ENCODE results near the gene DNTTIP2.

Gene DNTTIP2

DNA sequence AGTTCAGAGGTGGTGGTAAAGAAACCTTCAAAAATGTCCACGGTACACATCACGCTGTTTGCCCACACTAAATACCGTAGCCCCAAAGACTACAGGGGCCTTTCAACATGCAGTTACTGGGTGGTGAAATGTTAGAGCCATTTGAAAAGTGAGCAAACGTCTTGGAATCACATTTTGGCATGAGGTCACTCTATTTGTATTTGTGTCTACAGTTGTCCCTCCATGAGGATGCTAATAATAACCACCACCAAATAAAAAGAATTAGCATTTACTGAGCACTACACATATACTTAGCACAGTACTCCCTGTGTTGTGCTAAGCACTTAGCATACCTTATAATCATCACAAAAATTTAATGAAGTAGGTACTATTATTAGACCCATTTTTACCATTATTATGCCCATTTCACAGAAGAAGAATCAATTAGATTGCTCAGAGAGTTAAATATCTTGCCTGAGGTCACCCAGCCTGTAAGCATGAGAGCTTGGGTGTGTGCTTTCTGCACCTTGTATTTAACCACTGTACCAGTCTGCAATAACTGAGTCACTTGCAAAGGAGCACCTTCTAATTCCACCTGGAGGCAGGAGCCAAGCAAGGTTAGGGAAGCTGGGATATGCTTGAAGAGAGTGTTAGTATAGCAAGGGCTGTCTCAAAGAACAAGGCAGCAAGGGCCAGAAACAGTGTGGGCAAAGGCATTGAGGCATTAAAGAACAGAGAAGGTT, 57.4 kb downstream of the DNTTIP2 start:
- no peak overlapping the region for H3K4me3 ChIP-seq (ENCODE audit: low read depth, low read length)
- TF ChIP-seq, protein P1, sequence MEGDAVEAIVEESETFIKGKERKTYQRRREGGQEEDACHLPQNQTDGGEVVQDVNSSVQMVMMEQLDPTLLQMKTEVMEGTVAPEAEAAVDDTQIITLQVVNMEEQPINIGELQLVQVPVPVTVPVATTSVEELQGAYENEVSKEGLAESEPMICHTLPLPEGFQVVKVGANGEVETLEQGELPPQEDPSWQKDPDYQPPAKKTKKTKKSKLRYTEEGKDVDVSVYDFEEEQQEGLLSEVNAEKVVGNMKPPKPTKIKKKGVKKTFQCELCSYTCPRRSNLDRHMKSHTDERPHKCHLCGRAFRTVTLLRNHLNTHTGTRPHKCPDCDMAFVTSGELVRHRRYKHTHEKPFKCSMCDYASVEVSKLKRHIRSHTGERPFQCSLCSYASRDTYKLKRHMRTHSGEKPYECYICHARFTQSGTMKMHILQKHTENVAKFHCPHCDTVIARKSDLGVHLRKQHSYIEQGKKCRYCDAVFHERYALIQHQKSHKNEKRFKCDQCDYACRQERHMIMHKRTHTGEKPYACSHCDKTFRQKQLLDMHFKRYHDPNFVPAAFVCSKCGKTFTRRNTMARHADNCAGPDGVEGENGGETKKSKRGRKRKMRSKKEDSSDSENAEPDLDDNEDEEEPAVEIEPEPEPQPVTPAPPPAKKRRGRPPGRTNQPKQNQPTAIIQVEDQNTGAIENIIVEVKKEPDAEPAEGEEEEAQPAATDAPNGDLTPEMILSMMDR (IDR thresholded peaks at IDR 0.05; ENCODE audit: insufficient read depth, low read depth, low read length, missing control alignments) = no peak
- DNase-seq (ENCODE audit: low read depth) = no peak

DNA sequence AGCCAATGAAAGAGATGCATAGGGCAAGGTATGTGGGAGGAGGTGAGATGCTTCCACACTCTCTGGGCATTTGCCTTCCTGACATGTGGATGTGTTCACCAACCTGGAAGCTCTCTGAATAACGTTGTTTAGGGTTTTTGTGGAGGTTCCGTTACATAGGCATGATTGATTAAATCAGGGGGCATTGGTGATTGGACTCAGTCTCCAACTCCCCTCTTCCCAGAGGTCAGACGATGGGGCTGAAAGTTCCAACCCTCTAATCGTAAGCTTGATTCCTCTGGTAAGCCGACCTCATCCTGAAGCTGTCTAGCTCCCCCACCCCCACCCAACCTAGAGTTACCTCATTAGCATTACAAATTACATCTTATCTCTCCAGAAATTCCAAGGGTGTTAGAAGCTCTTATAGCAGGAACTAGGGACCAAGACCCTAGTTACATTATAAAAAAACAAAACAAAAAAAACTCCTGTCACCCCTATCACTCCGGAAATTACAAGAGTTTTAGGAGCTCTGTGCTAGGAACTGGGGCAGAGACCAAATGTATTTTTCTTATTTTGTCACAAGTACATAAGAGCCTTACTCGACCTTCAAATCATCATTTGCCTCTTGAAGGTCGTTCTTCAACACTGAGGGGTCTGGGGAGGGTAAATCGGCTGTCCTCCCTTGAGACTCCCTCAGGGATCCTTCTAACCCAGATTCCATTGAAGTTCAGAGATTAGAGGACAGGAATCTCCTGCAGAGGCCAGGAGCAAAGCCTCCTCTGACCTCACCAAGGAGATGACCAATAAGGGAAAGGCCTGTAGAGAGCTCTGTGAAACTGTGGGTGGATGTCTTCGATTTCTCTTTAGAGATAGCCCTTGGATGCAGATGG, 58.2 kb downstream of the DNTTIP2 start:
- no peak for DNase-seq (ENCODE audit: low read depth)
- H3K4me3 ChIP-seq (ENCODE audit: low read depth, low read length) = no peak overlapping the region
- TF ChIP-seq, protein P1 (IDR thresholded peaks at IDR 0.05; ENCODE audit: insufficient read depth, low read depth, low read length, missing control alignments) = no peak

DNA sequence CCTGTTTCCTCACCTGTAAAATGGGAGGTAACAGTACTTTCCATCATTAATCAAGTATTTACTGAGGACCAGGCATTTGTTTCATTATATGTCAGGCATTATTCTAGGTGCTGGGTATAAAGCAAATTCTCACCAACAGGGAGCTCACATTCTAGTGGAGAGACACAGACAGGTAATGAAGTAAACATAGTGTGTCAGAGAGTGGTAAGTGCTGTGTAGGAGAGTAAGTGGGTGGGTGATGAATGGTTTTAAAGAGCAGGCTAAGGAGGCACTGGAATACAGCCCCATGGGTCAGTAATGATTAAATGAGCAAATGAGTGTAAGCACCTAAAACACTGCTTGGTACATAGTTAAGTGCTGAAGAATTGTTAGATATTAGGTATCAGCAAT, 60.4 kb downstream of the DNTTIP2 start:
- DNase-seq (ENCODE audit: low read depth) = no peak
- no peak overlapping the region for H3K4me3 ChIP-seq (ENCODE audit: low read depth, low read length)
- TF ChIP-seq, protein P1 (IDR thresholded peaks at IDR 0.05; ENCODE audit: insufficient read depth, low read depth, low read length, missing control alignments) = no peak

DNA sequence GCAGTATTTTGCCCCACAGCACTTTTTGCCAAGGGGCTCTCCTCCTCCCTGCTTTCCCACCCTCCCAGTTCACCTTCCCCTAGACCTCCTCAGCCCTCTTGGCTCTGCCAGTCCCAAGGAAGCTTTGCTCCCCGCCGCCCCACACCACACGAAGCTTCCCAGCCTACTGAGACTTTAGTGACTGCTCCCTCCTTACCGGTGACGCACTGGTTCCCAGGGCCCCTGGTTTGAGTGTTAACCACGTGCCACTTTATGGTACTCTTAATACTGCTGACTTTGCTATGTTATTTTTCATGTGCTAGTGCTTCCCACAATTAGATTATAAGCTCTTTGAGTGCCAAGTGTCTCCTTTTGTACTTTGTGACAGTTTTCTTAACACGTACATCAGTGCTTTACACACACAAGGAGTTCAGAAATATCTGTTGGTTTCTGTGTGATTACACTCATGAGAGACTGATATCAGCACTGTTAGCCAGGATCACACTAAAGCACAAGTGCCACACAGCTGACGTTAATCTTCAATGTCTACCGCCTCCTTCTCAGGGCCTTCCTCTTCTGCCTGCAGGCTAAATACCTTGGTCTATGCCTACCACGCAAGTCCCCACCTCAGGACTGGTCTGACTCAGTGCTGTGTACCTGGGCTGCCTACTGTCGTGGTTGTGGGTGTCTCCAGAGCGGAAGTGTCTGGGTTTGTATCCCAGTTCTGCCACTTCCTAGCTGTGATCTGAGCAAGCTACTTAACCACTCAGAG, 61.0 kb downstream of the DNTTIP2 start:
- no peak overlapping the region for H3K4me3 ChIP-seq (ENCODE audit: low read depth, low read length)
- no peak for DNase-seq (ENCODE audit: low read depth)
- TF ChIP-seq, protein P1 (IDR thresholded peaks at IDR 0.05; ENCODE audit: insufficient read depth, low read depth, low read length, missing control alignments) = no peak

DNA sequence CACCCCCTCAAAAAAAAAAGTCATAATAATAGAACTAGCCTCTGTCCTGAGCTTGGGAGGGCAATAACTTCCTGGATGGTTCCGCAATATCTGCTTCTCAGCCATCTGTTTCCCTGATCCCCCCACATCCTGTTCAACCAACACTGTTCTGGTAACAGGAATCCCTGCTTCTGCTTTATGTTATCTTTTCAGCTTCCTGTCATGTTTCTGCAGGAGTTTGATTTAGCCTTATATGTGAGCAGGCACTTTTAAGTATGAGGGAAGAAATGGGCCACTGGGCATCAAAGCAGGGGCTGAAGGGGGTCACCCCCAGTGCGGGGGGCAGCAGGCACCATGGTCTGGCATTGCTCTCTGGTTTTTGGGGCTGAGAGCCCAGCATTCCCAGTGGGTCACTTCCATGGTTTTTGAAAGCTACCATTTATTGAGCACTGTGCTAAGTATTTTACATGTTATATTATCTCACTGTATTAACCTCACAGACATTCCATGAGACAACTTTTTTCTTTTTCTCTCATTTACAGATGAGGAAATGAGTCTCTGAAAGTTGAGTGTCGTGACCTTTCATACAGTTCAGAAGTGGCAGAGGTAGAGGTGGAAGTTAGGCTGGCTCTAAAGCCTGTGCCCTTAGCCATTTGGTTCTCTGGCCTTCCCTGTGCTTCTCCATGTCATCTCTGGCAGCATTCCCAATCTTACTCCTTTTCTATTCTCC, 61.9 kb downstream of the DNTTIP2 start:
- TF ChIP-seq, protein P1 (IDR thresholded peaks at IDR 0.05; ENCODE audit: insufficient read depth, low read depth, low read length, missing control alignments) = no peak
- H3K4me3 ChIP-seq (ENCODE audit: low read depth, low read length) = no peak overlapping the region
- DNase-seq (ENCODE audit: low read depth) = no peak
